Measurements from ENCODE around the gene SAMHD1. TPM values are rescaled to one million over a fixed set of nuclear protein-coding genes. Genes with fewer than 3 reads are reported as not detected.

SAMHD1 gene
- total and polyA plus RNA-seq, 2 of the 8 experiments (the other 6 are each of a cell fraction or from before 2014, with no cell fraction given): 22.0 to 37.1 TPM

DNA sequence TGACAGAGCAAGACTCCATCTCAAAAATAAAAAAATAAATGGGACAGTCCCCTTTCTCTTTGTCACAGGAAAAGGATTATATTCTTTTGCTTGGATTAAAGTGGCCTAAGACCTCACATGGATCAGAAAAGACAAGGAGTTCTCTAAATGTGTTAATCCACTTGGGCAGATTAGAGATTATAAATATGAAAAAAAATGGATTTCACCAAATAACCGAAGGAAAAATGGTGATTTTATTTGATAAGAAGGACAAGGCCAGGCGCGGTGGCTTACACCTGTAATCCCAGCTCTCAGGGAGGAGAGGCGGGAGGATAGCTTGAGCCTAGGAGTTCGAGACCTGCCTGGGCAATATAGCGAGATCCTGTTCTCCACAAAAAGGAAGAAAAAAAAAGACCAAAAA lies 21.8 kb downstream of the SAMHD1 start:
- H3K79me1 ChIP-seq (ENCODE audit: low read depth, low read length): no peaks in the 10 kb centered on the region
- peaks cover 2 to 60% (median 4%) of the 10 kb centered on the region in 4 experiments; a peak in 6 of 8 replicates for H3K36me3 ChIP-seq (ENCODE audit: control insufficient read depth in 2 of 4, insufficient read depth in 4 of 4, low read length in 3 of 4)
- H2BK5ac ChIP-seq (ENCODE audit: low read depth, low read length): no peak overlapping the region
- H3K9ac ChIP-seq (replicated peaks in 1 of 4; ENCODE audit: extremely low read depth in 1 of 4, low read depth in 3 of 4, low read length in 3 of 4): no peak overlapping the region
- 92% methylated on average over 5 of the region's 6 CpGs; no CpG with 5 or more reads in 1 of the 2 experiments for WGBS, 2 experiments (ENCODE audit: extremely low coverage in 1 of 2, insufficient coverage in 1 of 2, insufficient read length in 1 of 2, insufficient replicate concordance in 2 of 2, low coverage in 1 of 2, low lambda C conversion rate in 2 of 2, missing lambda C conversion rate in 1 of 2)
- no peak overlapping the region for H3K23ac ChIP-seq (ENCODE audit: insufficient read length)
- no peak overlapping the region for H4K8ac ChIP-seq (ENCODE audit: extremely low read depth, insufficient read depth, low read length)
- H2BK20ac ChIP-seq (ENCODE audit: low read length): no peak overlapping the region
- no peak for DNase-seq (ENCODE audit: low read depth in 1 of 2, low spot score in 2 of 2)
- ChIA-PET POLR2A (ENCODE audit: partially characterized antibody) (no interaction called here), CTCF (ENCODE audit: partially characterized antibody) (no interaction called here)
- no peak overlapping the region for H3K56ac ChIP-seq (replicated peaks; ENCODE audit: insufficient read length, low read depth, low read length)
- H3K18ac ChIP-seq (ENCODE audit: extremely low read depth, low read length): no peak overlapping the region
- H2BK15ac ChIP-seq (ENCODE audit: low read length): no peak overlapping the region
- no peak overlapping the region for H4K5ac ChIP-seq (ENCODE audit: insufficient read length, low read depth, low read length)
- no peak overlapping the region for H2AK5ac ChIP-seq (ENCODE audit: low read depth, low read length)
- H2BK120ac ChIP-seq (replicated peaks; ENCODE audit: low read depth, low read length): no peak overlapping the region
- H3K4me1 ChIP-seq (replicated peaks in 1 of 4; ENCODE audit: control insufficient read depth in 3 of 4, insufficient read depth in 4 of 4, low read length in 3 of 4): no peaks in the 10 kb centered on the region
- no peak overlapping the region for H3K27ac ChIP-seq (ENCODE audit: low read depth, low read length)
- H2AFZ ChIP-seq (ENCODE audit: low read length): no peak overlapping the region
- H3K4me2 ChIP-seq (ENCODE audit: insufficient read depth in 1 of 2, low read depth in 2 of 2, low read length in 2 of 2): no peak overlapping the region
- no peaks in the 10 kb centered on the region for H3K23me2 ChIP-seq (ENCODE audit: low read depth, low read length)
- H4K91ac ChIP-seq (replicated peaks; ENCODE audit: insufficient read length, low read length): no peak overlapping the region
- no peaks in the 10 kb centered on the region for H4K20me1 ChIP-seq (replicated peaks in 1 of 2; ENCODE audit: control insufficient read depth in 1 of 2, insufficient read depth in 2 of 2, low read length in 2 of 2)
- H3K4me3 ChIP-seq (ENCODE audit: extremely low read depth in 1 of 4, insufficient read depth in 2 of 4, low read depth in 3 of 4, low read length in 4 of 4): no peak overlapping the region
- FAIRE-seq: no peak
- H3K4ac ChIP-seq (replicated peaks; ENCODE audit: insufficient read length, low read depth, low read length): no peak overlapping the region
- H3K79me2 ChIP-seq (ENCODE audit: control insufficient read depth in 1 of 2, insufficient read depth in 2 of 2, low read length in 2 of 2): no peaks in the 10 kb centered on the region
- no peaks in the 10 kb centered on the region for H3K9me3 ChIP-seq (ENCODE audit: insufficient read depth in 2 of 2, low read depth in 1 of 2, low read length in 1 of 2)
- no peak overlapping the region for H2BK12ac ChIP-seq (ENCODE audit: low read depth, low read length)
- H3K27me3 ChIP-seq (replicated peaks in 1 of 4; ENCODE audit: control insufficient read depth in 3 of 4, extremely low read depth in 1 of 4, insufficient read depth in 3 of 4, low read length in 3 of 4): no peaks in the 10 kb centered on the region
- no peak overlapping the region for H3K14ac ChIP-seq (ENCODE audit: insufficient read length)
- TF ChIP-seq CBX5 (IDR thresholded peaks at IDR 0.05; ENCODE audit: low read depth, low read length) (no peak), SP4 (IDR thresholded peaks at IDR 0.05; ENCODE audit: low read length) (no peak), ASH2L (IDR thresholded peaks at IDR 0.05; ENCODE audit: low read length) (no peak), TAF1 (IDR thresholded peaks at IDR 0.05; ENCODE audit: low read depth, low read length) (no peak), HDAC2 (IDR thresholded peaks at IDR 0.05; ENCODE audit: borderline replicate concordance in 1 of 2, low read depth in 2 of 2, low read length in 2 of 2) (no peak), SAP30 (IDR thresholded peaks at IDR 0.05; ENCODE audit: insufficient read depth, insufficient replicate concordance, low read length) (no peak), RXRA (IDR thresholded peaks at IDR 0.05; ENCODE audit: insufficient read depth, low read depth, low read length) (no peak), YY1 (IDR thresholded peaks at IDR 0.05; ENCODE audit: low read depth, low read length) (no peak), KDM4A (IDR thresholded peaks at IDR 0.05; ENCODE audit: low read depth, low read length, severe bottlenecking) (no peak), NANOG (IDR thresholded peaks at IDR 0.05; ENCODE audit: insufficient read depth, low read depth, low read length, poor library complexity, severe bottlenecking) (no peak)
- TF ChIP-seq, protein P1, sequence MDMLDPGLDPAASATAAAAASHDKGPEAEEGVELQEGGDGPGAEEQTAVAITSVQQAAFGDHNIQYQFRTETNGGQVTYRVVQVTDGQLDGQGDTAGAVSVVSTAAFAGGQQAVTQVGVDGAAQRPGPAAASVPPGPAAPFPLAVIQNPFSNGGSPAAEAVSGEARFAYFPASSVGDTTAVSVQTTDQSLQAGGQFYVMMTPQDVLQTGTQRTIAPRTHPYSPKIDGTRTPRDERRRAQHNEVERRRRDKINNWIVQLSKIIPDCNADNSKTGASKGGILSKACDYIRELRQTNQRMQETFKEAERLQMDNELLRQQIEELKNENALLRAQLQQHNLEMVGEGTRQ (IDR thresholded peaks at IDR 0.05; ENCODE audit: low read length): no peak
